CD14-positive monocyte (primary cell): ENCODE data around the gene RAB3C. TPM values are rescaled to one million over a fixed set of nuclear protein-coding genes. Genes with fewer than 3 reads are reported as not detected.

Source experiments
- DNase-seq, 3 donors: peaks; one replicate each; pipeline ENCODE4 v3.0.0-alpha.2; 2011 to 2022
- H2AFZ ChIP-seq: 2 replicates; pipeline ENCODE4 v1.6.0; 2012; ENCODE audit warnings: mild to moderate bottlenecking, low read depth, low read length, inconsistent platforms; ENCODE audit not compliant: insufficient read depth, poor library complexity, severe bottlenecking
- H3K27ac ChIP-seq, 2 donors: 1 replicate in 1 of 2; 2 replicates in 1 of 2; pipeline ENCODE4 v1.5.1; 2012 to 2013; ENCODE audit warnings: low read length in 2 of 2, control low read depth in 1 of 2, inconsistent platforms in 1 of 2, low read depth in 1 of 2, mild to moderate bottlenecking in 1 of 2
- H3K27me3 ChIP-seq, 2 donors: one replicate each; pipeline versions ENCODE4 v1.6.0 to v1.6.1; 2011 to 2013; ENCODE audit warnings: low read length in 2 of 2; ENCODE audit not compliant: control insufficient read depth in 2 of 2, insufficient read depth in 2 of 2
- H3K36me3 ChIP-seq, 2 donors: replicated peaks in 1 of 2; 1 replicate in 1 of 2; 2 replicates in 1 of 2; pipeline versions ENCODE4 v1.5.1 to v1.6.1; 2012 to 2013; ENCODE audit warnings: low read length in 2 of 2, control low read depth in 1 of 2, inconsistent platforms in 1 of 2, mild to moderate bottlenecking in 1 of 2; ENCODE audit not compliant: insufficient read depth in 2 of 2, control insufficient read depth in 1 of 2
- H3K4me1 ChIP-seq, 2 donors: 1 replicate in 1 of 2; 2 replicates in 1 of 2; pipeline versions ENCODE4 v1.5.1 to v1.6.1; 2012 to 2013; ENCODE audit warnings: low read length in 2 of 2, control low read depth in 1 of 2, inconsistent platforms in 1 of 2, mild to moderate bottlenecking in 1 of 2, moderate library complexity in 1 of 2; ENCODE audit not compliant: insufficient read depth in 2 of 2, control insufficient read depth in 1 of 2
- H3K4me2 ChIP-seq: replicated peaks from 2 replicates; pipeline ENCODE3; 2012; ENCODE audit warnings: low read length, moderate library complexity, mild to moderate bottlenecking; ENCODE audit not compliant: poor library complexity, severe bottlenecking; ENCODE audit errors: extremely low read depth
- H3K4me3 ChIP-seq, 3 experiments: fragments of 200-600 bp in 1 of 3; sonication (generic) in 1 of 3; replicated peaks in 1 of 3; 1 replicate in 2 of 3; 2 replicates in 1 of 3; pipeline ENCODE4 v1.5.1; 2011 to 2013; ENCODE audit warnings: low read length in 3 of 3, mild to moderate bottlenecking in 3 of 3, control low read depth in 2 of 3, low read depth in 2 of 3, inconsistent platforms in 1 of 3, moderate library complexity in 1 of 3
- H3K79me2 ChIP-seq: 2 replicates; pipeline ENCODE4 v1.6.0; 2012; ENCODE audit warnings: mild to moderate bottlenecking, control low read depth, inconsistent platforms, low read length, moderate library complexity; ENCODE audit not compliant: insufficient read depth
- H3K9ac ChIP-seq: 2 replicates; pipeline ENCODE4 v1.6.0; 2017; ENCODE audit warnings: low read length, mild to moderate bottlenecking; ENCODE audit not compliant: insufficient read depth, poor library complexity, severe bottlenecking
- H3K9me3 ChIP-seq, 2 donors: replicated peaks in 1 of 2; 1 replicate in 1 of 2; 2 replicates in 1 of 2; pipeline versions ENCODE4 v1.5.1 to v1.6.1; 2012 to 2013; ENCODE audit warnings: low read length in 2 of 2, control low read depth in 1 of 2; ENCODE audit not compliant: control insufficient read depth in 1 of 2, insufficient read depth in 1 of 2
- H4K20me1 ChIP-seq: 2 replicates; pipeline ENCODE4 v1.6.0; 2012; ENCODE audit warnings: mild to moderate bottlenecking, low read length, control low read depth, moderate library complexity; ENCODE audit not compliant: insufficient read depth
- H3K27ac Mint-ChIP-seq, 7 donors: one replicate each; pipeline ENCODE4 v1.8.0; 2020; ENCODE audit warnings: mild to moderate bottlenecking in 7 of 7, mixed read lengths in 7 of 7, moderate library complexity in 6 of 7, inconsistent platforms in 2 of 7
- H3K27me3 Mint-ChIP-seq, 3 donors: one replicate each; pipeline ENCODE4 v1.8.0; 2021 to 2022; ENCODE audit warnings: low read depth in 3 of 3, mild to moderate bottlenecking in 3 of 3, mixed read lengths in 3 of 3, moderate library complexity in 3 of 3, inconsistent platforms in 1 of 3
- H3K36me3 Mint-ChIP-seq, 2 donors: one replicate each; pipeline ENCODE4 v1.8.0; 2020; ENCODE audit warnings: mixed read lengths in 2 of 2, inconsistent platforms in 1 of 2, mild to moderate bottlenecking in 1 of 2
- H3K4me1 Mint-ChIP-seq: one replicate; pipeline ENCODE4 v1.8.0; 2020; ENCODE audit warnings: mild to moderate bottlenecking, mixed read lengths
- H3K4me3 Mint-ChIP-seq, 2 donors: one replicate each; pipeline ENCODE4 v1.8.0; 2020; ENCODE audit warnings: mild to moderate bottlenecking in 2 of 2, mixed read lengths in 2 of 2, moderate library complexity in 1 of 2
- H3K9me3 Mint-ChIP-seq, 7 donors: one replicate each; pipeline ENCODE4 v1.8.0; 2020 to 2022; ENCODE audit warnings: mixed read lengths in 7 of 7, mild to moderate bottlenecking in 6 of 7, moderate library complexity in 6 of 7, inconsistent platforms in 2 of 7
- WGBS: methylation state at CpG from one replicate; pipeline ENCODE4 v1.1.5; 2013; ENCODE audit warnings: missing lambda C conversion rate; ENCODE audit not compliant: insufficient coverage; 5-methylcytosine and 5-hydroxymethylcytosine counted together
- intact Hi-C, 2 donors: fragments of 100-400 bp; cut with micrococcal nuclease; formaldehyde crosslinking; loops; one replicate each; pipeline versions ENCODE4 v1.15.0 to v1.15.1; 2023
- polyA plus RNA-seq, 3 donors: library from polyadenylated mRNA; depleted of rRNA in 1 of 3; unstranded in 2 of 3; stranded (reverse) in 1 of 3; fragments of 300-500 nt in 2 of 3; fragments of >200 nt in 1 of 3; fragmentation: Illumina TruSeq in 2 of 3; gene quantifications; 1 replicate in 2 of 3; 2 replicates in 1 of 3; pipeline ENCODE4 v1.2.3, GENCODE V29; 2012 to 2021
- TF ChIP-seq, protein P1 (sequence below): fragments of 200-600 bp; IDR thresholded peaks from one replicate; pipeline ENCODE4 v1.8.0; 2022; ENCODE audit warnings: antibody characterized with exemption, mild to moderate bottlenecking

RAB3C gene
- polyA plus RNA-seq, 3 donors = under 0.01 to 0.81 TPM; not detected in 1

GRCh38 chr5:58739051-58739450 lies 156.2 kb downstream of the RAB3C start:
- no peak overlapping the region for H3K4me2 ChIP-seq
- Mint-ChIP-seq H3K4me3 (no peak overlapping the region), H3K4me1 (no peaks in the 10 kb centered on the region), H3K27me3 (peaks cover 0 to 3% (median 3%) of the 10 kb centered on the region in 3 donors), H3K27ac (no peak overlapping the region), H3K36me3 (no peaks in the 10 kb centered on the region), H3K9me3 (peaks cover 0 to 2% (median 0%) of the 10 kb centered on the region in 7 donors)
- H3K27me3 ChIP-seq = no peaks in the 10 kb centered on the region
- H4K20me1 ChIP-seq = no peaks in the 10 kb centered on the region
- 100% methylated on average over 1 of the region's 2 CpGs for WGBS
- H2AFZ ChIP-seq = no peak overlapping the region
- TF ChIP-seq, protein P1, sequence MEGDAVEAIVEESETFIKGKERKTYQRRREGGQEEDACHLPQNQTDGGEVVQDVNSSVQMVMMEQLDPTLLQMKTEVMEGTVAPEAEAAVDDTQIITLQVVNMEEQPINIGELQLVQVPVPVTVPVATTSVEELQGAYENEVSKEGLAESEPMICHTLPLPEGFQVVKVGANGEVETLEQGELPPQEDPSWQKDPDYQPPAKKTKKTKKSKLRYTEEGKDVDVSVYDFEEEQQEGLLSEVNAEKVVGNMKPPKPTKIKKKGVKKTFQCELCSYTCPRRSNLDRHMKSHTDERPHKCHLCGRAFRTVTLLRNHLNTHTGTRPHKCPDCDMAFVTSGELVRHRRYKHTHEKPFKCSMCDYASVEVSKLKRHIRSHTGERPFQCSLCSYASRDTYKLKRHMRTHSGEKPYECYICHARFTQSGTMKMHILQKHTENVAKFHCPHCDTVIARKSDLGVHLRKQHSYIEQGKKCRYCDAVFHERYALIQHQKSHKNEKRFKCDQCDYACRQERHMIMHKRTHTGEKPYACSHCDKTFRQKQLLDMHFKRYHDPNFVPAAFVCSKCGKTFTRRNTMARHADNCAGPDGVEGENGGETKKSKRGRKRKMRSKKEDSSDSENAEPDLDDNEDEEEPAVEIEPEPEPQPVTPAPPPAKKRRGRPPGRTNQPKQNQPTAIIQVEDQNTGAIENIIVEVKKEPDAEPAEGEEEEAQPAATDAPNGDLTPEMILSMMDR = no peak
- intact Hi-C loops = no loop called here
- no peak overlapping the region for H3K9ac ChIP-seq
- H3K79me2 ChIP-seq = no peaks in the 10 kb centered on the region
- H3K36me3 ChIP-seq = no peaks in the 10 kb centered on the region
- DNase-seq = no peak
- H3K4me1 ChIP-seq = no peaks in the 10 kb centered on the region
- no peak overlapping the region for H3K4me3 ChIP-seq
- no peaks in the 10 kb centered on the region for H3K9me3 ChIP-seq
- no peak overlapping the region for H3K27ac ChIP-seq

- 100% methylated on average over 3 of the region's 3 CpGs for WGBS
- H3K4me1 Mint-ChIP-seq = no peaks in the 10 kb centered on the region
- H3K36me3 ChIP-seq = no peaks in the 10 kb centered on the region
- H3K27ac ChIP-seq = no peak overlapping the region
- TF ChIP-seq, protein P1 = no peak
- H3K9me3 ChIP-seq = no peaks in the 10 kb centered on the region
- intact Hi-C loops = no loop called here
- peaks cover 0 to 3% (median 0%) of the 10 kb centered on the region in 3 donors for H3K27me3 Mint-ChIP-seq
- no peak overlapping the region for H3K4me2 ChIP-seq
- no peaks in the 10 kb centered on the region for H3K4me1 ChIP-seq
- H3K79me2 ChIP-seq = no peaks in the 10 kb centered on the region
- H3K27me3 ChIP-seq = no peaks in the 10 kb centered on the region
- no peak overlapping the region for H3K4me3 Mint-ChIP-seq
- peaks cover 0 to 2% (median 0%) of the 10 kb centered on the region in 7 donors for H3K9me3 Mint-ChIP-seq
- H4K20me1 ChIP-seq = no peaks in the 10 kb centered on the region
- H2AFZ ChIP-seq = no peak overlapping the region
- H3K36me3 Mint-ChIP-seq = no peaks in the 10 kb centered on the region
- no peak overlapping the region for H3K9ac ChIP-seq
- DNase-seq = no peak
- H3K4me3 ChIP-seq = no peak overlapping the region
- H3K27ac Mint-ChIP-seq = no peak overlapping the region
Measured at GRCh38 chr5:58740956-58741355, 158.1 kb downstream of the RAB3C start.
